Measurements from ENCODE around the gene SPOP. TPM values are rescaled to one million over a fixed set of nuclear protein-coding genes. Genes with fewer than 3 reads are reported as not detected.
"Not testable (repeated sequence)": the region's sequence is repeated elsewhere in the genome, so short reads cannot be mapped to it uniquely, and the experiment has no call there.

Gene SPOP
- total RNA-seq, 1 donor from 2014 or later, result 129 TPM

DNA sequence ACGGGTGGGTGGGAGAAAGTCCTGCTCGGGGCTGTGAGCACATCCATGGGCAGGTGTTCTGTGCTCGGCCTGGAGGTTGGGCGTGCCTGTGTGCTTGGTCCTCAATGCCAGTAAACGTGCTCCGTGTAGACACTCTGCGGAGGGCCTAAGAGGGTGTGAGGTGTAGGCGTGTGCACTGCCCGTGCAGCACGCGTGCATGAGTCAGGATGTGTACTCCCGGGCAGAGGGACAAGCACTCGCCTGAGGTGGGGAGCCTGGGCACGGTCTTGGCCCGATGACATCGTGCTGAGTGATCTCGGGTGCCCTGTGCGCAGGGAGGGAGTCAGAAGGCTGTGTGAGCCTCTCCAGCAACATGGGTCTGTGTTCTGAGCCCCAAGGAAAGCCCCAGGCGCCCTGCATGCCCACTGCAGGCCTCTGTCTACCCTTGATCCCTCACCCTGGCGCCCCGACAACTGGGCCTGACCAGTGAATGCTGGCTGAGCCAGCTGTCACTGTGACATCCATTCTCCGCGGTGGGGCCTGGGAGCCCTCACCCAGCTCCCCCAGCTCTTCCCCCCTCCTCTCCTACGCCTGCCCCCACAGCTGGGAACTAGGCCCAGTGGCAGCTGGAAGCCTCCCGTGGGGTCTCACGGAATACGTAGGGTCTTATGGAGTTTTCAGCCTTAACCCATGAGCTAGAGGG, 125.7 kb downstream of the SPOP start:
- no peak for DNase-seq (ENCODE audit: low spot score)

DNA sequence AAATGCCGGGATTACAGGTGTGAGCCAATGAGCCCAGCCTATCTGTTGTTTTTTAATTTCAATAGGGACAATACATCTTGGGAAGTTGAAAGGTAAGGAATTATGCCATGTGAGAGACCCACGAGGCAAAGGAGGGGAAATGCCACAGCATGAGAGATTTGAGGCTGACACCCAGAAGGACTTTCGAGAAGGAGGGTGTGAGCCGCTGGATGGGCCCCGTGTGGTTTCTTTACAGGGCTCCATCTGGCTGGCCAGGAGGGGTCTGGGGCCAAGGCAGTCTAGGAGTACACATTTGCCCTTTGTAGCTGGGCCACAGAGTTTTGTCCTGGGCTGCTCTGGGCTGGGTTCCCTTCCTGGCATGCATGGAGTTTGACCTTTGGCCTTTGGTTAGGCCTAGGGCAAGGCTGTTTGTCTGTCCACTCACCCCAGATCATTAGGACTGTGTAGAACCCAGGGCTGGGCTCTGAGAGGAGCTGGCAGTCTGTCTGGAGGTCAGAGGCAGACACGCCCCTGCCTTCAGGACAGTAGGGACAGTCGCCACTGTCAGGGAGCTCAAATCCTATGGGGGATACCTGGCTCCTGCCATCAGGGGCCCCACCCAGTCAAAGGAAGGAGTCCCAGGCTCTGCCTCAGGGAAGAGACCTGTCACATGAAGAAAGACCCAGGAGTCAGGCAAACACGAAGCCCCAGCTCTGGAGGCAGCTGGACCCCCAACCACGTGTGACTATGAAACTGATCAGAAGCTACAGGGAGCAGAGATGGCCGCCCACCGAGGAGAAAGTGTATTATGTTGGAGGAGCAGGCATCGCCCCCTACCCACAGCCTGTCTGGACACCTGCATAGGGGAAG, 126.5 kb downstream of the SPOP start:
- no peak for DNase-seq (ENCODE audit: low spot score)

DNA sequence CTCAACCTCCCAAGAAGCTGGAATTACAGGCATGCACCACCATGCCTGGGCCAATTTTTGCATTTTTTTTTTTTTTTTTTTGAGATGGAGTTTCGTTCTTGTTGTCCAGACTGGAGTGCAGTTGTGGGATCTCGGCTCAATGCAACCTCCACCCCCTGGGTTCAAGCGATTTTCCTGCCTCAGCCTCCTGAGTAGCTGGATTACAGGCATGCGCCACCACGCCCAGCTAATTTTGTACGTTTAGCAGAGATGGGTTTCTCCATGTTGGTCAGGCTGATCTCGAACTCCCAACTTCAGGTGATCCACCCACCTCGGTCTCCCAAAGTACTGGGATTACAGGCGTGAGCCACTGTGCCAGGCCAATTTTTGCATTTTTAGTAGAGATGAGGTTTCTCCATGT, 127.1 kb downstream of the SPOP start:
- not testable (repeated sequence) for DNase-seq (ENCODE audit: low spot score)

DNA sequence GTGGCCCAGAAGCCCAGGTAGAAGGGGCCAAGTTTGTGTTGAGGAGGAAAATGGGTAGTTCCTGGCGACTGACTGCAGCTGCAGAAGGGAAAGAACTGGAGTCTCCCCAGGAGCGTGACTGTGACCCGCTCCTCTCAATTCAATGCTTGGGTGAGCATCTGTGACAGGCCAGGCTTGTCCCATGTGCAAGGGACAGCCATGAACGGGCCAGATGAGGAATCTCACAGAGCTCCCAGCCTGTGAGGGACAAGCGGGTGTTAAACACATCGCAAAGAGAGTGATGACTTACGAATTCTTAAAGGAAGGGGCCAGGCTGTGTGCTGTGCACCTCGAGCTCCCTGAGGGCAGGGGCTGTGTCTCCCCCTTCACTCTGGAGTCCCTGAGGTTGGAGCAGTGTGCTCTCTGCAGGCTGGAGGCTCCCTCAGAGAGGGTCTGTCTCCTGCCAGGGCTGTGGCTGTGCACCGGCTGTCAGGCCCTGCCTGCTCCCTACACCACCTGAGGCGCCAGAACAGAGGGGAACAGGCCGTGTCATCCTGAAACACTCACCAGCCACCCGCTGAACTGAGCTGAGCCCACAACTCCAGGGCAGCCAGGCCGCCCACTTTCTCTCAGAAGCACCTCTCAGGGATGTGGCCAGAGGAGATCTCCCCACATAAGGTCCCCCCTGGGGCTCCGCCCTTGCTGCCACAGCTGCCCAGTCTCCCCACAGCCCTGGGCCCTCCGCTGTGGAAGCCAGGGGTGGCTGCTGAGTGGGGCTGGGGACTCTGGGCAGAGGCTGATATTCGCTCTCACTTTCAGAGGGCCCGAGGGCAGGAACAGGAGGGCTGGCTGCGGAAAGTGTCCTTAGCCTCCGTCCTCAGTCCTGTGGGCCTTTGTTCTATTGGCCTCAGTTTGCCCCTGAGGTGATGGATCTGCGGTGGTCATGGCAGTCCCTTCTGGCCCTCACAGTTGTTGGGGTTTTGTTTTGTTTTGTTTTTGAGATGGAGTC, 127.9 kb downstream of the SPOP start:
- no peak for DNase-seq (ENCODE audit: low spot score)

DNA sequence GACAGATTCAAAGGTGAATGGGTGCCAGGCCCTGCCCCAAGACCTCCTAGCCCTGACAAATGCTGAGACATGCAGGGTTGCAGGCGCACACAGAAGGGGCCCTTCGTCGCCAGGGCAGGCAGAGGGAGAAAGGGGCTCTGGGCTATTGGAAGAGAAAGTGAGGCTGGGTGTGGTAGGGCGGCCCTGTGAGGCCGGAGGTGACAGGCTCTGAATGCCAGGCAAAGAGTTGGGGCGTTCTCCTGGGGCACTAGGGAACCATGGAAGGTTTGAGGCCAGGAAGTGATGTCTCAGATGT, 128.6 kb downstream of the SPOP start:
- DNase-seq (ENCODE audit: low spot score), result no peak

Other genes with a start within 250 kb of the SPOP start
- gene NGFR, start 182.8 kb downstream of the SPOP start, total RNA-seq (ENCODE audit: insufficient read depth, low replicate concordance), result 1.9 TPM
- gene NXPH3, start 102.2 kb downstream of the SPOP start, total RNA-seq (ENCODE audit: insufficient read depth, low replicate concordance), result 3.4 TPM
- 53.2 TPM for gene SLC35B1, start 29.9 kb upstream of the SPOP start, total RNA-seq (ENCODE audit: insufficient read depth, low replicate concordance)
- gene FAM117A, start 86.0 kb upstream of the SPOP start, total RNA-seq (ENCODE audit: insufficient read depth, low replicate concordance), result 20.2 TPM
- 29.9 TPM for gene KAT7, start 110.6 kb upstream of the SPOP start, total RNA-seq (ENCODE audit: insufficient read depth, low replicate concordance)
- not detected for gene TAC4, start 170.0 kb upstream of the SPOP start, total RNA-seq (ENCODE audit: insufficient read depth, low replicate concordance)

All from umbilical cord (tissue), 2 donors.